ENCODE measurements around the gene NUAK1. TPM values are rescaled to one million over a fixed set of nuclear protein-coding genes. Genes with fewer than 3 reads are reported as not detected.

NUAK1 gene
- total RNA-seq (2014; rRNA removed; shearing (Covaris generic)), result 3.4 and 5.5 TPM in 2 replicates

GRCh38 chr12:106138633-106139421, at the start of gene NUAK1:
NUAK1 (minus strand) TSS chr12:106138954; CDS start chr12:106138653, 301 bp downstream.

Other genes with a start within 250 kb of the NUAK1 start
- gene CKAP4, start 109.1 kb upstream of the NUAK1 start, total RNA-seq (2014; rRNA removed; shearing (Covaris generic)), result 60.4 and 62.6 TPM in 2 replicates
- gene TCP11L2, start 163.8 kb upstream of the NUAK1 start, total RNA-seq (2014; rRNA removed; shearing (Covaris generic)), result 10.1 and 10.6 TPM in 2 replicates
- 18.2 and 25.0 TPM in 2 replicates for gene POLR3B, start 218.8 kb upstream of the NUAK1 start, total RNA-seq (2014; rRNA removed; shearing (Covaris generic))

Data from A375 (cell line).